AG04450 (cell line): ENCODE results near the gene ASPA. TPM values are rescaled to one million over a fixed set of nuclear protein-coding genes. Genes with fewer than 3 reads are reported as not detected.
"Not testable (repeated sequence)": the region's sequence is repeated elsewhere in the genome, so short reads cannot be mapped to it uniquely, and the experiment has no call there.

Source experiments
- CTCF ChIA-PET: fragments of 300-600, 350-600 bp; formaldehyde crosslinking; extraction: SDS; loops from one replicate; lab custom pipeline; 2022; ENCODE audit warnings: antibody characterized with exemption, inconsistent platforms; lab: Charles Lee
- POLR2A ChIA-PET: fragments of 350-600 bp; formaldehyde crosslinking; extraction: SDS; loops from one replicate; lab custom pipeline; 2021; ENCODE audit warnings: antibody characterized with exemption, inconsistent platforms; lab: Yijun Ruan, JAX
- DNase-seq: peaks from one replicate; pipeline ENCODE4 v3.0.0-alpha.2; 2011; ENCODE audit warnings: low read depth, low spot score
- H3K27ac ChIP-seq: one replicate; pipeline ENCODE4 v1.5.1; 2012; ENCODE audit warnings: low read depth, low read length, control low read depth
- H3K27me3 ChIP-seq: one replicate; pipeline ENCODE4 v1.6.0; 2012; ENCODE audit warnings: low read length; ENCODE audit not compliant: control insufficient read depth, insufficient read depth
- H3K4me3 ChIP-seq: 2 replicates; pipeline ENCODE4 v1.5.1; 2011; ENCODE audit warnings: mild to moderate bottlenecking, low read depth, low read length, control low read depth
- H3K9me3 ChIP-seq: 2 replicates; pipeline ENCODE4 v1.5.1; 2012; ENCODE audit warnings: low read length; ENCODE audit not compliant: control insufficient read depth, insufficient read depth
- polyA plus RNA-seq: library from polyadenylated mRNA; depleted of rRNA; stranded (reverse); fragments of >200 nt; gene quantifications from 2 replicates; pipeline ENCODE4 v1.2.3, GENCODE V29; 2011
- TF ChIP-seq, protein P1 (sequence below): IDR thresholded peaks from 2 replicates; pipeline ENCODE4 v1.5.1; 2011; ENCODE audit warnings: low read depth, low read length, control low read depth, inconsistent platforms

Gene ASPA
- polyA plus RNA-seq, 1 experiment: 0.17 TPM

- Histone ChIP-seq H3K27ac (no peak overlapping the region), H3K27me3 (no peaks in the 10 kb centered on the region), H3K9me3 (no peaks in the 10 kb centered on the region), H3K4me3 (no peak overlapping the region)
- ChIA-PET POLR2A (no interaction called here), CTCF (no interaction called here)
- TF ChIP-seq, protein P1, sequence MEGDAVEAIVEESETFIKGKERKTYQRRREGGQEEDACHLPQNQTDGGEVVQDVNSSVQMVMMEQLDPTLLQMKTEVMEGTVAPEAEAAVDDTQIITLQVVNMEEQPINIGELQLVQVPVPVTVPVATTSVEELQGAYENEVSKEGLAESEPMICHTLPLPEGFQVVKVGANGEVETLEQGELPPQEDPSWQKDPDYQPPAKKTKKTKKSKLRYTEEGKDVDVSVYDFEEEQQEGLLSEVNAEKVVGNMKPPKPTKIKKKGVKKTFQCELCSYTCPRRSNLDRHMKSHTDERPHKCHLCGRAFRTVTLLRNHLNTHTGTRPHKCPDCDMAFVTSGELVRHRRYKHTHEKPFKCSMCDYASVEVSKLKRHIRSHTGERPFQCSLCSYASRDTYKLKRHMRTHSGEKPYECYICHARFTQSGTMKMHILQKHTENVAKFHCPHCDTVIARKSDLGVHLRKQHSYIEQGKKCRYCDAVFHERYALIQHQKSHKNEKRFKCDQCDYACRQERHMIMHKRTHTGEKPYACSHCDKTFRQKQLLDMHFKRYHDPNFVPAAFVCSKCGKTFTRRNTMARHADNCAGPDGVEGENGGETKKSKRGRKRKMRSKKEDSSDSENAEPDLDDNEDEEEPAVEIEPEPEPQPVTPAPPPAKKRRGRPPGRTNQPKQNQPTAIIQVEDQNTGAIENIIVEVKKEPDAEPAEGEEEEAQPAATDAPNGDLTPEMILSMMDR: no peak
- DNase-seq: no peak
These were observed 36.2 kb downstream of the ASPA start for GRCh38 chr17:3511852-3512504.

DNA sequence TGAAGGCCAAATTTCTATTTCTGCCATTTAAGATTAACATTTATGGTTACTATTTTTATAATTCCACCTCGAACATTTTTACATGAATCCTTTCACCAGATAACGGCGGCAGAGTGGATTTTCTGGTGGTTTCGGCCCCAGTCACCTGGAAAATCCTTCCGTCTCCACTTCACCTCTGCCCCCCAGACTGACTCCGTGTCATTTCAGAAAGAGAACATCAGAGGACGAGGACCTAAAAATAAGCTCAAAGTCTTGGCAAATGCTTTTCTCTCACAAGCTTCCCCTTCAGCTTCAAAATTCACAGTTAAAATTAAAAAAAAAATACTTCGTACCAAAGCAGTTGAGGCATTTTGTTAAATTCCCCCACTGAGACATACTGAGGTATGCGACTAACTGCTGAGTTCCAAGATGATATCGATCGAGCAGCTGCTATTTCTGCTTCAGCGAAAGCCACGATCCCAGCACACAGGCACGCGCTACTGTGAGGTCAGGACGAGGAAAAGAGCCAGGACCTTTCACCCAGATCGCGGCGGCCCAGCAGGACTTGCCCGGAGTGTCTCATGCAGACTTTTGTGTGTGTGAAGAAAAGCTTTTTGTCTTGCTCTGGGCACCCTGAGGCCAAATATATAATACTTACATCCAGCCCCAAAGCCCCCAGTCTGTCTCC, 36.8 kb downstream of the ASPA start:
- TF ChIP-seq, protein P1: no peak
- CTCF ChIA-PET: no interaction called here
- DNase-seq: no peak
- Histone ChIP-seq H3K4me3 (no peak overlapping the region), H3K9me3 (peaks cover under 1% of the 10 kb centered on the region), H3K27me3 (no peaks in the 10 kb centered on the region), H3K27ac (no peak overlapping the region)
- POLR2A ChIA-PET: no interaction called here

DNA sequence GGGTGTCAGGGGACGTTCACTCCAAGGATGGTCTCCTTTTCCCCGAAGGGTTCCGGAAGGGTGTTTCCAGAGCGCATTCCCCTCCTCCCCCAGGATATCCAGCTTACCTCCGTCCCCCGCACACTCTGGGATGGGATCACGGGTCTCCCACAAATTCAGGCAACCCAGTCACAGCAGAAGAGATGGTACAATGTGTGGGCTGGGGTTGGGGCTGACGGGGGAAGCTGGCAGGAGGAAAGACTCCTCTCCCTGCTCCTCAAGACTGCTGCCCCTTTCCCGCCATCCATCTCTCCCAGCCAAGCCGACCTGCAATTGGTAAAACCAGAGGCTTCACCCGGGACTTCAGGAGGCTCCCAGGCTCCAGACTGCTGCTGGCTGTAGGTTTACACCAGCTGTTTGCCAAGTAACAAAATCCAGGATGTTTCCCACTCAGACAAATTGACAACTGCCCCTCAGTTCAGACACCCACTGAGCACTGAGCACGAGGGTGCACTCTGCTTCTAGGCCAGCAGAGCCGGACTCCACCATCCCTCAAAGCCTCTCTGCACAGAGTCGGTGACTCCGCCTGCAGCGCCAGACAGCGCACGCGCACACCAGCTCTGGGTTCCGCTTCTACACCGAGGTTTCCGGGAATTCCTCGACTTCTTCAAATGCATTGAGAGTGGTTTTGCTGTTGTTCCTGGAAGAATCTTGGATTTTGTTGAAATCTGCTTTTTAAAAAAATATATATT, 37.7 kb downstream of the ASPA start:
- no peaks in the 10 kb centered on the region for H3K27me3 ChIP-seq
- TF ChIP-seq, protein P1: no peak
- ChIA-PET POLR2A (no interaction called here), CTCF (no interaction called here)
- H3K9me3 ChIP-seq: peaks cover 7% of the 10 kb centered on the region
- H3K4me3 ChIP-seq: no peak overlapping the region
- no peak overlapping the region for H3K27ac ChIP-seq
- no peak for DNase-seq

DNA sequence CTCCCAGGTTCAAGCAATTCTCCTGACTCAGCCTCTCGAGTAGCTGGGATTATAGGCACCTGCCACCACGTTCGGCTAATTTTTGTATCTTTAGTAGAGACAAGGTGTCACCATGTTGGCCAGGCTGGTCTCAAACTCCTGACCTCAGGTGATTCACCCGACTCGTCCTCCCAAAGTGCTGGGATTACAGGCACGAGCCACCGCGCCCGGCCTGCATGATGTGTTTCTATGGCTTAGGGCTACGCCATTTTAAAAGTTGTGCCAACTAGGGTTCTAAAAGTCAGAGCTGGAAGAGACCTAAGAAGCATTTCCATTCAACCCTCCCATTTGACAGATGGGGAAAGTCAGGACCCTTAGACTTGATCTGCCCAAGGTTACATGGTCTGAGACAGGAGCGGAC, 38.4 kb downstream of the ASPA start:
- peaks cover 13% of the 10 kb centered on the region for H3K9me3 ChIP-seq
- H3K4me3 ChIP-seq, CTCF ChIA-PET, DNase-seq, H3K27me3 ChIP-seq, H3K27ac ChIP-seq, POLR2A ChIA-PET: not testable (repeated sequence)

DNA sequence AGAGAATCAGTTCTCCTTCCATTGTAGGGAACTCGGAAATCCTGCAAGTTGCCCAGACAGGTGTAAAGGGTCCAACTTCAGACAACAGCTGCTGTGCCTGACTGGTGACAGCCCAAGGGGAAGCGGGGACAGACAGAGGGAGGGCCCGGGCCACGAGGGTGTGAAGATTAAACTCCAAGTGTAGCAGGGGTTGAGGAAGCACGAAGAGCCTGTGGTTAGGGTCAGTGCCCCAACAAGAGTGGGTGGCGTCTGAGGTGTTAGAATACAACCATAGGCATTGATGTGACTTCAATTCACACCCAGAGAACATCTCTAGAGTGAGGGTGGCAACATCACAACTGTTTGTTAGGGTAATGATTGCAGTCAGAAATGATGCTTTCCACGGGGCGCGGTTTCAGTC, 39.1 kb downstream of the ASPA start:
- POLR2A ChIA-PET: no interaction called here
- Histone ChIP-seq H3K27me3 (no peaks in the 10 kb centered on the region), H3K9me3 (peaks cover 13% of the 10 kb centered on the region), H3K27ac (no peak overlapping the region), H3K4me3 (no peak overlapping the region)
- CTCF ChIA-PET: no interaction called here
- no peak for DNase-seq
- TF ChIP-seq, protein P1: no peak

- POLR2A ChIA-PET, DNase-seq, H3K27ac ChIP-seq, H3K27me3 ChIP-seq, H3K4me3 ChIP-seq: not testable (repeated sequence)
- H3K9me3 ChIP-seq: peaks cover 13% of the 10 kb centered on the region
- CTCF ChIA-PET: interaction anchor here (0.7 kb wide), 1 partner anchor 129 kb away, joined by 4 read pairs; no protein-coding TSS in a partner anchor
These were observed 43.7 kb downstream of the ASPA start for GRCh38 chr17:3519472-3519871.
